Loucy (cell line): Measurements from ENCODE around the gene SPANXB1.
"Not testable (repeated sequence)": the region's sequence is repeated elsewhere in the genome, so short reads cannot be mapped to it uniquely, and the experiment has no call there.

Source experiments
- H2AFZ ChIP-seq: fragments of 200-600 bp; sonication (generic); 2 replicates; pipeline ENCODE4 v1.6.0; 2016; ENCODE audit warnings: antibody characterized with exemption, mild to moderate bottlenecking, low read length, moderate library complexity
- H3F3A ChIP-seq: fragments of 200-600 bp; 2 replicates; pipeline ENCODE4 v1.6.0; 2016; ENCODE audit warnings: antibody characterized with exemption, low read depth, mild to moderate bottlenecking
- H3K27me3 ChIP-seq: fragments of 200-600 bp; sonication (generic); 2 replicates; pipeline ENCODE4 v1.6.1; 2014; ENCODE audit warnings: low read length, mild to moderate bottlenecking; ENCODE audit not compliant: insufficient read depth, poor library complexity, severe bottlenecking
- H3K36me3 ChIP-seq: fragments of 200-600 bp; sonication (generic); 2 replicates; pipeline ENCODE4 v1.6.1; 2016; ENCODE audit warnings: low read length; ENCODE audit not compliant: insufficient read depth
- H3K4me1 ChIP-seq: fragments of 200-600 bp; sonication (generic); 2 replicates; pipeline ENCODE4 v1.5.1; 2014; ENCODE audit warnings: low read length, mild to moderate bottlenecking; ENCODE audit not compliant: insufficient read depth, poor library complexity, severe bottlenecking
- H3K4me2 ChIP-seq: fragments of 200-600 bp; sonication (generic); 2 replicates; pipeline ENCODE4 v1.6.0; 2014; ENCODE audit warnings: antibody characterized with exemption, low read length, low read depth, mild to moderate bottlenecking; ENCODE audit not compliant: poor library complexity, severe bottlenecking
- H3K4me3 ChIP-seq: fragments of 200-600 bp; sonication (generic); 2 replicates; pipeline ENCODE4 v1.5.1; 2014; ENCODE audit warnings: low read length, mild to moderate bottlenecking, mixed read lengths; ENCODE audit not compliant: poor library complexity, severe bottlenecking
- H3K79me2 ChIP-seq: fragments of 200-600 bp; sonication (generic); 2 replicates; pipeline ENCODE4 v1.6.1; 2014; ENCODE audit warnings: low read length; ENCODE audit not compliant: insufficient read depth
- H3K9ac ChIP-seq: fragments of 200-600 bp; sonication (generic); 2 replicates; pipeline ENCODE4 v1.6.0; 2014; ENCODE audit warnings: mild to moderate bottlenecking, low read depth, low read length, moderate library complexity; ENCODE audit not compliant: poor library complexity, severe bottlenecking
- H3K9me2 ChIP-seq: fragments of 200-600 bp; sonication (generic); replicated peaks from 2 replicates; pipeline ENCODE4 v1.6.1; 2016; ENCODE audit warnings: low read depth, low read length, mixed read lengths
- H3K9me3 ChIP-seq: fragments of 200-600 bp; sonication (generic); 2 replicates; pipeline ENCODE4 v1.6.1; 2014; ENCODE audit warnings: mild to moderate bottlenecking, antibody characterized with exemption, low read length, low read depth; ENCODE audit not compliant: insufficient read depth
- H4K20me1 ChIP-seq: fragments of 200-600 bp; sonication (generic); 2 replicates; pipeline ENCODE4 v1.6.0; 2014; ENCODE audit warnings: antibody characterized with exemption, low read length, mild to moderate bottlenecking; ENCODE audit not compliant: insufficient read depth, poor library complexity, severe bottlenecking
- EZH2phosphoT487 ChIP-seq: fragments of 200-600 bp; IDR thresholded peaks from 2 replicates; pipeline ENCODE4 v1.6.1; 2018; ENCODE audit warnings: antibody characterized with exemption, mild to moderate bottlenecking, moderate library complexity, borderline replicate concordance
- TF ChIP-seq, protein P1 (sequence below): fragments of 200-600 bp; sonication (generic); conservative IDR thresholded peaks from 2 replicates; pipeline ENCODE4 v1.5.1; 2014; ENCODE audit warnings: mild to moderate bottlenecking, antibody characterized with exemption, low read length

SPANXB1 gene, protein sequence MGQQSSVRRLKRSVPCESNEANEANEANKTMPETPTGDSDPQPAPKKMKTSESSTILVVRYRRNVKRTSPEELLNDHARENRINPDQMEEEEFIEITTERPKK

DNA sequence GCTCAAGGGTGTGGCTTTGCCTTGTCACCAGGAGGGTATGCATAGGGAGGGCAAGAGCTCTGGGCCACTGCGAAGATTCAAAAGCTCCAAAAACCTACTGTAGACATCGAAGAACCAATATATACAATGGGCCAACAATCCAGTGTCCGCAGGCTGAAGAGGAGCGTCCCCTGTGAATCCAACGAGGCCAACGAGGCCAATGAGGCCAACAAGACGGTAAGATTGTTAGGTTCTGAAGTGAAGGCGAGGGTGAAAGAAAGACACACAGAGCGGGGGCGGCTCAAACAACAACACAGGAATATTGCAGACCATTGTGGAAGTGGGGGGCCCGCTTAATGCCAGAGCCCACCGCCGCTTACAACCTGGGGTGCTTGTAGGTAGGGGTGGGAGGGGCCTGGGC, at the start of gene SPANXB1:
Gene SPANXB1 (plus strand): TSS at position 27 of the 400 bp plus-strand sequence. CDS start 100 bp downstream, at position 127.
- H3F3A ChIP-seq, H3K79me2 ChIP-seq, H3K4me3 ChIP-seq, H2AFZ ChIP-seq, H4K20me1 ChIP-seq, H3K4me1 ChIP-seq, H3K4me2 ChIP-seq, H3K9me3 ChIP-seq, H3K9ac ChIP-seq, H3K27me3 ChIP-seq, H3K36me3 ChIP-seq, H3K9me2 ChIP-seq: not testable (repeated sequence)

- no peaks in the 10 kb centered on the region for H4K20me1 ChIP-seq
- no peaks in the 10 kb centered on the region for H3K79me2 ChIP-seq
- H3K9ac ChIP-seq, result no peak overlapping the region
- no peak overlapping the region for H2AFZ ChIP-seq
- TF ChIP-seq, protein P1, sequence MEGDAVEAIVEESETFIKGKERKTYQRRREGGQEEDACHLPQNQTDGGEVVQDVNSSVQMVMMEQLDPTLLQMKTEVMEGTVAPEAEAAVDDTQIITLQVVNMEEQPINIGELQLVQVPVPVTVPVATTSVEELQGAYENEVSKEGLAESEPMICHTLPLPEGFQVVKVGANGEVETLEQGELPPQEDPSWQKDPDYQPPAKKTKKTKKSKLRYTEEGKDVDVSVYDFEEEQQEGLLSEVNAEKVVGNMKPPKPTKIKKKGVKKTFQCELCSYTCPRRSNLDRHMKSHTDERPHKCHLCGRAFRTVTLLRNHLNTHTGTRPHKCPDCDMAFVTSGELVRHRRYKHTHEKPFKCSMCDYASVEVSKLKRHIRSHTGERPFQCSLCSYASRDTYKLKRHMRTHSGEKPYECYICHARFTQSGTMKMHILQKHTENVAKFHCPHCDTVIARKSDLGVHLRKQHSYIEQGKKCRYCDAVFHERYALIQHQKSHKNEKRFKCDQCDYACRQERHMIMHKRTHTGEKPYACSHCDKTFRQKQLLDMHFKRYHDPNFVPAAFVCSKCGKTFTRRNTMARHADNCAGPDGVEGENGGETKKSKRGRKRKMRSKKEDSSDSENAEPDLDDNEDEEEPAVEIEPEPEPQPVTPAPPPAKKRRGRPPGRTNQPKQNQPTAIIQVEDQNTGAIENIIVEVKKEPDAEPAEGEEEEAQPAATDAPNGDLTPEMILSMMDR, result no peak
- TF ChIP-seq EZH2phosphoT487, result no peak
- H3F3A ChIP-seq, result no peaks in the 10 kb centered on the region
- no peaks in the 10 kb centered on the region for H3K27me3 ChIP-seq
- H3K9me2 ChIP-seq, result no peaks in the 10 kb centered on the region
- no peaks in the 10 kb centered on the region for H3K4me1 ChIP-seq
- H3K4me2 ChIP-seq, result no peak overlapping the region
- H3K36me3 ChIP-seq, result no peaks in the 10 kb centered on the region
- H3K9me3 ChIP-seq, result no peaks in the 10 kb centered on the region
- H3K4me3 ChIP-seq, result no peak overlapping the region
These were observed 35.4 kb upstream of the SPANXB1 start for GRCh38 chrX:140967036-140967435.

DNA sequence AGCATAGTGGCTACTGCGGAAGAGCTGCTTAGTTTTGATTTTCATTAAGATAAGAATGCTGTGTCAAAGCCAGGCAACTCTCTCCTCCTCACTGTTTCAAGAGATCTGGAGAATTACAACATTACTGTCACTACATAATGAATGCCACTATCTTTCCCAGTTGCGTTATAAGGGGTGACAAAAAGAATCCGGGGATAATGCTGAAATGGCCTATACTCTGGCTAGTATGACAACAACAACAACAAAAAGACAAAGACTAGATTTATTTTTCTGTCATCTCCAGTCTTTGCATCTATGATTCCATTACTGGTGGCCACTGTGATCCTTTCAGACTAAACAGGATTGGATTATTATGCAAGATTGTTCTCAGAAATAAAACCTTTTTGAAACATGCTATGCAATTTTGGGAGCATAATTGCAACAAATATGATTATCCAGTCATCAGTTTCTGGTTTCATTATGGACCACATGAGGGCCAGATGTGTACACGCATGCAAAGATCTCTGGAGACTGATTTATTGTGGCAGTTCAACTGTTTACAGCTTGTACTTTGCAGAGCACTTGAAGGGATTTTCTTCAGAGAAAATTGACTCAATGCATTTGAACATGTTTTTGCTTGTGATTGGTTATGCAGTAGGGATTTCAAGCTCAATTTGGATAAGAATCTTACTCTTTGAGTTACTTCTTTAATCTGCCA, 31.1 kb upstream of the SPANXB1 start:
- Histone ChIP-seq H4K20me1 (no peaks in the 10 kb centered on the region), H3K4me3 (no peak overlapping the region), H3K9me2 (no peaks in the 10 kb centered on the region), H3K9me3 (no peaks in the 10 kb centered on the region), H3K27me3 (no peaks in the 10 kb centered on the region), H3K4me1 (no peaks in the 10 kb centered on the region), H3K79me2 (no peaks in the 10 kb centered on the region), H3F3A (no peaks in the 10 kb centered on the region), H3K36me3 (no peaks in the 10 kb centered on the region), H3K9ac (no peak overlapping the region), H2AFZ (no peak overlapping the region), H3K4me2 (no peak overlapping the region)
- TF ChIP-seq, protein P1, result no peak
- no peak for TF ChIP-seq EZH2phosphoT487

DNA sequence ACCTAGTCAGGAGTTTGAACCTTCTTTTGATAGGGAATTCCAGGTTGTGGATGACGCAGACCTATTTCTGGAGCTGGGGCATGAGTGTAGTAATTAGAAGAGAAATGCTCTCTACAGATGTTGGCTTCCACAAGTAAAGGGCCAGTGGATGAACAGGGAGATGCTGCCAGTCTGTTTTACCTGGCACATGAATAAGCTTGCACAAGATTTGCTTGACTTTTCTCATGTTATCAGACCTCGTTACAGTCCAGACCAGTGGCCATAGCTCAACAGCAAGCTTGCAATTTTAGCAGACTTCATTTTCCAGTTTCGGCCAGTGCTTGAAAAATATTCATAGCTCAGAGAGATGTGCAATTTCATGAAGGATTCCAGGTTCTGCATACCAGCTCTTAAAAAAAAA, 26.9 kb upstream of the SPANXB1 start:
- no peaks in the 10 kb centered on the region for H3K79me2 ChIP-seq
- no peaks in the 10 kb centered on the region for H4K20me1 ChIP-seq
- H3K36me3 ChIP-seq, result no peaks in the 10 kb centered on the region
- H3K4me3 ChIP-seq, result no peak overlapping the region
- no peaks in the 10 kb centered on the region for H3K9me3 ChIP-seq
- H3K4me2 ChIP-seq, result no peak overlapping the region
- H3K27me3 ChIP-seq, result no peaks in the 10 kb centered on the region
- no peak for TF ChIP-seq EZH2phosphoT487
- TF ChIP-seq, protein P1, result no peak
- H3K9ac ChIP-seq, result no peak overlapping the region
- no peaks in the 10 kb centered on the region for H3K9me2 ChIP-seq
- H3K4me1 ChIP-seq, result no peaks in the 10 kb centered on the region
- H3F3A ChIP-seq, result no peaks in the 10 kb centered on the region
- no peak overlapping the region for H2AFZ ChIP-seq
